ENCODE data around the gene CRTC3.

DNA sequence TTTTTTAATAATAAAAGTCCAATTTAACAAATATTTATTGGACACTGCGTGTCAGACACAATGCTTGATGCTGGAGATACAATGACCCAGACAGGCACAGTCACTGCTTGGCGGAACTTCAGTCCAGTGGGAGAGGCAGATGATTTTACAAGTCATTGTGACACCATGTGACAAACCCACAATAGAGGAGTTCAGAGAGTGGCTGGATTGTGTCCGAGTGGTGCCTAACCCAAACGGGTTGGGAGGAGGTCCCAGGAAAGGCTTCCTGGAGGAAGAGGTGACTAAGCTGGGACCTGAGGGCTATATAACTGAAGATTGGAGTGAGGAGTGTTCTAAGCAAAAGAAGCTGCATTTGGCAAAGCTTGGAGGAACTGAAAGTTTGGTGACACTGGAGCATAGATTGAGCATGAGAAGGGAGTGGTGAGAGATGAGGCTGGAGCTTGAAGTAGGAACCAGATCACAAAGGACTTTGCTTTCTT lies 41.4 kb downstream of the CRTC3 start:
- TF ChIP-seq, protein P1, sequence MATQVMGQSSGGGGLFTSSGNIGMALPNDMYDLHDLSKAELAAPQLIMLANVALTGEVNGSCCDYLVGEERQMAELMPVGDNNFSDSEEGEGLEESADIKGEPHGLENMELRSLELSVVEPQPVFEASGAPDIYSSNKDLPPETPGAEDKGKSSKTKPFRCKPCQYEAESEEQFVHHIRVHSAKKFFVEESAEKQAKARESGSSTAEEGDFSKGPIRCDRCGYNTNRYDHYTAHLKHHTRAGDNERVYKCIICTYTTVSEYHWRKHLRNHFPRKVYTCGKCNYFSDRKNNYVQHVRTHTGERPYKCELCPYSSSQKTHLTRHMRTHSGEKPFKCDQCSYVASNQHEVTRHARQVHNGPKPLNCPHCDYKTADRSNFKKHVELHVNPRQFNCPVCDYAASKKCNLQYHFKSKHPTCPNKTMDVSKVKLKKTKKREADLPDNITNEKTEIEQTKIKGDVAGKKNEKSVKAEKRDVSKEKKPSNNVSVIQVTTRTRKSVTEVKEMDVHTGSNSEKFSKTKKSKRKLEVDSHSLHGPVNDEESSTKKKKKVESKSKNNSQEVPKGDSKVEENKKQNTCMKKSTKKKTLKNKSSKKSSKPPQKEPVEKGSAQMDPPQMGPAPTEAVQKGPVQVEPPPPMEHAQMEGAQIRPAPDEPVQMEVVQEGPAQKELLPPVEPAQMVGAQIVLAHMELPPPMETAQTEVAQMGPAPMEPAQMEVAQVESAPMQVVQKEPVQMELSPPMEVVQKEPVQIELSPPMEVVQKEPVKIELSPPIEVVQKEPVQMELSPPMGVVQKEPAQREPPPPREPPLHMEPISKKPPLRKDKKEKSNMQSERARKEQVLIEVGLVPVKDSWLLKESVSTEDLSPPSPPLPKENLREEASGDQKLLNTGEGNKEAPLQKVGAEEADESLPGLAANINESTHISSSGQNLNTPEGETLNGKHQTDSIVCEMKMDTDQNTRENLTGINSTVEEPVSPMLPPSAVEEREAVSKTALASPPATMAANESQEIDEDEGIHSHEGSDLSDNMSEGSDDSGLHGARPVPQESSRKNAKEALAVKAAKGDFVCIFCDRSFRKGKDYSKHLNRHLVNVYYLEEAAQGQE (IDR thresholded peaks at IDR 0.05; ENCODE audit: insufficient read depth in 1 of 2, low read depth in 2 of 2, low read length in 2 of 2) = no peak
- no peak for TF ChIP-seq SIN3A (IDR thresholded peaks at IDR 0.05; ENCODE audit: borderline replicate concordance, insufficient read depth, low read length)
- no peak for TF ChIP-seq TAF1 (IDR thresholded peaks at IDR 0.05; ENCODE audit: borderline replicate concordance, insufficient read depth, low read length)

Measured in PFSK-1 (cell line).